ENCODE measurements around the gene PRCP.

Gene PRCP

GRCh38 chr11:82907371-82907770 lies 7.1 kb upstream of the PRCP start:
- Histone ChIP-seq H3K27ac (ENCODE audit: low read length) (no peak overlapping the region), H3K9me3 (ENCODE audit: control insufficient read depth, insufficient read depth, low read length) (no peaks in the 10 kb centered on the region), H3K4me1 (ENCODE audit: control insufficient read depth, insufficient read depth, low read length) (peaks cover 4% of the 10 kb centered on the region), H3K27me3 (ENCODE audit: control insufficient read depth, insufficient read depth, low read length) (no peaks in the 10 kb centered on the region), H3K4me3 (ENCODE audit: low read length) (no peak overlapping the region), H3K36me3 (ENCODE audit: control insufficient read depth, insufficient read depth, low read length) (no peaks in the 10 kb centered on the region; the same call in 1 of the 2 replicates)
- no CpG with 5 or more reads among the region's 5 CpGs for WGBS (ENCODE audit: insufficient coverage, insufficient read length)
- DNase-seq (ENCODE audit: low read depth, low spot score) = no peak

DNA sequence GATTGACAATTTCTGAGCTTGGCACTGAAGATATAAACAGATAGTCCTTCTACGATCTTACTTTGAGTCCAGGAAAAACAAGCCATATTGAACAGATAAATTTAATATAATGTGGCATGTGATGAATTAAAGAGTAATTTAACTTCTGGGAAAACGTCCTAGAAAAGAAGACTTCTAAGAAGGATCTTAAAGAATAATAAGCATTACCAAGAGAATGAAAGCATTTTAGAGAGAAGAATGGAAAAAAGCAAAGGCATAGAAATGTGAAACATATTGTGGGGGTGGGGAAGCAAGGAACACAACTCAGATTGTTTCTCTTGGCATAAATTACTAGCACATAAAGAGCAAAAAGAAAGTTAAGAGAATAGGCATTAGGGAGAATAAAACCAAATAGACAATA lies 6.7 kb upstream of the PRCP start:
- no CpG with 5 or more reads among the region's 2 CpGs for WGBS (ENCODE audit: insufficient coverage, insufficient read length)
- H3K4me1 ChIP-seq (ENCODE audit: control insufficient read depth, insufficient read depth, low read length) = peaks cover 4% of the 10 kb centered on the region
- H3K27me3 ChIP-seq (ENCODE audit: control insufficient read depth, insufficient read depth, low read length) = no peaks in the 10 kb centered on the region
- no peaks in the 10 kb centered on the region; the same call in 1 of the 2 replicates for H3K36me3 ChIP-seq (ENCODE audit: control insufficient read depth, insufficient read depth, low read length)
- no peak for DNase-seq (ENCODE audit: low read depth, low spot score)
- no peaks in the 10 kb centered on the region for H3K9me3 ChIP-seq (ENCODE audit: control insufficient read depth, insufficient read depth, low read length)
- H3K4me3 ChIP-seq (ENCODE audit: low read length) = no peak overlapping the region
- H3K27ac ChIP-seq (ENCODE audit: low read length) = no peak overlapping the region

- no CpG with 5 or more reads among the region's 1 CpG for WGBS (ENCODE audit: insufficient coverage, insufficient read length)
- DNase-seq (ENCODE audit: low read depth, low spot score) = no peak
- H3K4me1 ChIP-seq (ENCODE audit: control insufficient read depth, insufficient read depth, low read length) = peaks cover 4% of the 10 kb centered on the region
Observed at GRCh38 chr11:82906236-82906635, 6.0 kb upstream of the PRCP start.

DNA sequence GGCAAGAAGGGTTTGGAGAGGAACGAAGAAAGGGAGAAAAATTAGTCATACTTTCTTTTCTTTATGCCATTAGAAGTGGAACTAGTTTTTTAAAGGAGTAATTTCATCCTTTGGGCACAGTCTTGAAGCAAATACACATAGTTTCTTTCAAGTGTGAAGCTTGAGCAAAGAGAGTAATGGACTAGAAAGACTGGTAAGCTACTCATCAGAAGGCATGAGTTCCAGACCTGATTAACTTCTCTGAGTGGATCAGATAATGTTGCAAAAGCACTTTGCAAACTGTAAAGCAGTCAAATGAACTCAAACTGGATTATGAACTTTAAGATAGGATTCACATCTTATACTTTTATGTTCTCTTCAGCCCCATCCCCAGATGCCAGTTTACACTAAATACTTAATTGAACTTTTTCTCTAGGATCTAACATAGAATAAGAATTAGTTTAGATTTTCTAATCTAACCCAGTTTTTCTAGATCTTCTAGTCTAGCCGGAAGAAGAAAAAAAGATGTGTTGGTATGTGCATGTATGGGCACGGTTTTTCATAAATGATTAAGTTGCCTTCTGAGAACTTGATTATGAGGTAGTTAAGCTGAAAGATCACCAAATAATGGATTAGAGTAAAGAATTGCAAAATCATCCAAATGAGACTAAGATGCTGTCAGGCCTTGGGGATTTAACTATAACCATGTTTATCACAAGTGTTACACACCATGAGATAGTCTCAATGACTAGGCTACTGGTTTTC lies 3.8 kb upstream of the PRCP start:
- Histone ChIP-seq H3K27ac (ENCODE audit: low read length) (no peak overlapping the region), H3K4me1 (ENCODE audit: control insufficient read depth, insufficient read depth, low read length) (peaks cover 4% of the 10 kb centered on the region), H3K36me3 (ENCODE audit: control insufficient read depth, insufficient read depth, low read length) (no peaks in the 10 kb centered on the region), H3K9me3 (ENCODE audit: control insufficient read depth, insufficient read depth, low read length) (no peaks in the 10 kb centered on the region), H3K27me3 (ENCODE audit: control insufficient read depth, insufficient read depth, low read length) (no peaks in the 10 kb centered on the region), H3K4me3 (ENCODE audit: low read length) (no peak overlapping the region)
- DNase-seq (ENCODE audit: low read depth, low spot score) = no peak
- no CpG with 5 or more reads among the region's 3 CpGs for WGBS (ENCODE audit: insufficient coverage, insufficient read length)

More at GRCh38 chr11:82906236-82906635, 6.0 kb upstream of the PRCP start:
- H3K36me3 ChIP-seq (ENCODE audit: control insufficient read depth, insufficient read depth, low read length) = no peaks in the 10 kb centered on the region
- H3K4me3 ChIP-seq (ENCODE audit: low read length) = no peak overlapping the region
- no peak overlapping the region for H3K27ac ChIP-seq (ENCODE audit: low read length)
- no peaks in the 10 kb centered on the region for H3K9me3 ChIP-seq (ENCODE audit: control insufficient read depth, insufficient read depth, low read length)
- no peaks in the 10 kb centered on the region for H3K27me3 ChIP-seq (ENCODE audit: control insufficient read depth, insufficient read depth, low read length)

DNA sequence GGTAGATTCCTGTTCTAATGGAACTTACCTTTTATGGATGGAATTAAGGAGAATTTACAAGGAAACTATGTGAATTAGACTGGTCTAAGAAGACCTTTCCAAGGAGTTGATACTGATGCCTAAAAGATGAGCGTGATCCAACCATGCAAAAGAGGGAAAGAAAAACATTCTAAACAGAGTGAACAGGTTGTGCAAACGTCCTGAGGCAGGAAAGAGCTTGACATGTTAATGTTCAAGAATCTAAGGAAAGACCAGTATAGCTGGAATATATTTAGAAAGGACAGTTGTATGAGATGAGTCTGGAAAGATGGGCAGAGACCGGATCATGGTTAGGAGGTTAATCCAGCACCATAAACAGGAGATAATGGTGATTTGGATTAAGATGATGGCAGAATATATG lies 2.6 kb upstream of the PRCP start:
- Histone ChIP-seq H3K4me1 (ENCODE audit: control insufficient read depth, insufficient read depth, low read length) (no peaks in the 10 kb centered on the region; the same call in 1 of the 2 replicates), H3K27ac (ENCODE audit: low read length) (no peak overlapping the region), H3K27me3 (ENCODE audit: control insufficient read depth, insufficient read depth, low read length) (no peaks in the 10 kb centered on the region), H3K9me3 (ENCODE audit: control insufficient read depth, insufficient read depth, low read length) (no peaks in the 10 kb centered on the region), H3K4me3 (ENCODE audit: low read length) (no peak overlapping the region), H3K36me3 (ENCODE audit: control insufficient read depth, insufficient read depth, low read length) (no peaks in the 10 kb centered on the region)
- no peak for DNase-seq (ENCODE audit: low read depth, low spot score)
- no CpG with 5 or more reads among the region's 3 CpGs for WGBS (ENCODE audit: insufficient coverage, insufficient read length)

DNA sequence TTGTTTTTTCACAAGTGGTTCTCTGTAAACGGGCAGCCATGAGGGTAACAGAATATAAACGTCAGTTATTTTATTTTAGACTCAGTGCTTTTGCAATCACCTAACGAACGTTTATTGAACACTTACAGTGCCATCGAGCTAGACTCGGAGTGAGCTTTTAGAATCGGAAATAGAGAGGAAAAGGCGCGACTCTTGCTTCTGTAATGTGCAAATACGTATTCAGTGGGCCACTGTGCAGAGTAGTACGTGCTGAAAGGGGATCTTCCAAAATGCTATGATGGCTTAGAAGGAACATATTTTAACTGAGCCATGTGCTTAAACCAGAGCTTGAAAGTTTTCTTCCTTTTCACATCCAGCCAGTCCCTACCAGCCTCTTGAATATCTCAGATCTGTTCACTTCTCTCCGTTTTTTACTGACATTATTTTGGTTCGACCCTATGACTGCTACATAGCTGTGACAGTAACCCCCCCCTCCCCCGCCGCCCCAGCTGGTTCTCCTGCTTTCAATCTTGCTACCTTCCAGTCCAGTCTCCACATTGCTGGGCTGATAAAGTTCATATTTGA lies 1.8 kb upstream of the PRCP start:
- DNase-seq (ENCODE audit: low read depth, low spot score) = no peak
- Histone ChIP-seq H3K9me3 (ENCODE audit: control insufficient read depth, insufficient read depth, low read length) (no peaks in the 10 kb centered on the region), H3K4me1 (ENCODE audit: control insufficient read depth, insufficient read depth, low read length) (no peaks in the 10 kb centered on the region), H3K27me3 (ENCODE audit: control insufficient read depth, insufficient read depth, low read length) (no peaks in the 10 kb centered on the region), H3K4me3 (ENCODE audit: low read length) (peak overlapping the region; percentile 57; the same call in 1 of the 2 replicates), H3K36me3 (ENCODE audit: control insufficient read depth, insufficient read depth, low read length) (no peaks in the 10 kb centered on the region), H3K27ac (ENCODE audit: low read length) (no peak overlapping the region)
- no CpG with 5 or more reads among the region's 15 CpGs for WGBS (ENCODE audit: insufficient coverage, insufficient read length)

DNA sequence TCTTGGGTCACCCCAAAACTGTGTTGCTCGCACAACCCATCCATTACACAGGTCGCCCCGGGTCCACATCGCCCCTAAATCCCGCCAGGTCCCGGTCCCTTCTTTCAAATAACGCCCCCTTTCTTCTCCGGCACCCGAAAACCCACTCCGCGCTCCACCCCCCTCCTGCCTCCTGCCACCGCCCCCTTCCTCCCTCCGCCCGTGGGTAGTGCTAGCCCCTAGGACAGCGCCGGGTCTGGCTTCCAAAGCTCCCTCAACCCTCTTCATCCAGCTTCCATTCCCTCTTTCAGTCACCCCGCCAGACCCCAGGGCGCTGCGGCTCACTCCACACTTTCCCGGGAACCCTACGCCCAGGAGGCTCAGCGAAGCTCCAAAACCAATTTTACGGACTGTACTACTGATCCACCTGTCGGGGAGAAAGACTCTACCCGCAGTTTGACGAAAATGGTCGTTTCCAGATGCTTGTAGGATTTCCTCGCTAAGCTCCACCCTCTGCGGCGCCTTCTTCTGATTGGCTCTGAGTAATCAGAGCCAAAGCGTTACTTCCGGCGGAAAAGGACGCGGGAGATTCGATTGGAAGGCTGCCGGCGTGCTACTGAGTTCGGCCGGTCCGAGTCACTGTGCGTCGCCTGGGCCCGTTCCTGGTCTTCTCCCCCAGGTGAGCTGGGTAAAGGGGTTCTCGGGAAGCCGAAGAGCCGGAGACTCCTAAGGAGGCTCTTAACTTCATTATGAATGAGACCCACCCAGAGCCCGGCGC lies 1.1 kb upstream of the PRCP start, which contains the start of gene DDIAS:
Gene DDIAS, plus strand, starts transcription at position 572 of the 757 bp plus-strand sequence. CDS start 13,003 bp downstream, outside the sequence.
- Histone ChIP-seq H3K27ac (ENCODE audit: low read length) (no peak within 1 kb of the TSS), H3K9me3 (ENCODE audit: control insufficient read depth, insufficient read depth, low read length) (no peaks in the 10 kb centered on the region), H3K36me3 (ENCODE audit: control insufficient read depth, insufficient read depth, low read length) (no peaks in the 10 kb centered on the region), H3K27me3 (ENCODE audit: control insufficient read depth, insufficient read depth, low read length) (no peaks in the 10 kb centered on the region), H3K4me1 (ENCODE audit: control insufficient read depth, insufficient read depth, low read length) (no peaks in the 10 kb centered on the region), H3K4me3 (ENCODE audit: low read length) (peak within 1 kb of the TSS; percentile 74)
- no CpG with 5 or more reads among the region's 49 CpGs for WGBS (ENCODE audit: insufficient coverage, insufficient read length)
- peak; percentile 98 for DNase-seq (ENCODE audit: low read depth, low spot score)

- Histone ChIP-seq H3K27me3 (ENCODE audit: control insufficient read depth, insufficient read depth, low read length) (no peaks in the 10 kb centered on the region), H3K4me1 (ENCODE audit: control insufficient read depth, insufficient read depth, low read length) (no peaks in the 10 kb centered on the region), H3K9me3 (ENCODE audit: control insufficient read depth, insufficient read depth, low read length) (no peaks in the 10 kb centered on the region), H3K4me3 (ENCODE audit: low read length) (peak overlapping the region; percentile 74; the same call in 1 of the 2 replicates), H3K27ac (ENCODE audit: low read length) (no peak overlapping the region), H3K36me3 (ENCODE audit: control insufficient read depth, insufficient read depth, low read length) (no peaks in the 10 kb centered on the region)
- no peak for DNase-seq (ENCODE audit: low read depth, low spot score)
- WGBS (ENCODE audit: insufficient coverage, insufficient read length) = no CpG with 5 or more reads among the region's 11 CpGs
Observed at GRCh38 chr11:82899957-82900276, 313 bp downstream of the PRCP start.

GRCh38 chr11:82899186-82899820 lies 927 bp downstream of the PRCP start:
- Histone ChIP-seq H3K4me1 (ENCODE audit: control insufficient read depth, insufficient read depth, low read length) (no peaks in the 10 kb centered on the region), H3K9me3 (ENCODE audit: control insufficient read depth, insufficient read depth, low read length) (no peaks in the 10 kb centered on the region), H3K27me3 (ENCODE audit: control insufficient read depth, insufficient read depth, low read length) (no peaks in the 10 kb centered on the region), H3K27ac (ENCODE audit: low read length) (no peak overlapping the region), H3K36me3 (ENCODE audit: control insufficient read depth, insufficient read depth, low read length) (no peaks in the 10 kb centered on the region), H3K4me3 (ENCODE audit: low read length) (peak overlapping the region; percentile 19; the same call in 1 of the 2 replicates)
- DNase-seq (ENCODE audit: low read depth, low spot score) = no peak
- no CpG with 5 or more reads among the region's 3 CpGs for WGBS (ENCODE audit: insufficient coverage, insufficient read length)

DNA sequence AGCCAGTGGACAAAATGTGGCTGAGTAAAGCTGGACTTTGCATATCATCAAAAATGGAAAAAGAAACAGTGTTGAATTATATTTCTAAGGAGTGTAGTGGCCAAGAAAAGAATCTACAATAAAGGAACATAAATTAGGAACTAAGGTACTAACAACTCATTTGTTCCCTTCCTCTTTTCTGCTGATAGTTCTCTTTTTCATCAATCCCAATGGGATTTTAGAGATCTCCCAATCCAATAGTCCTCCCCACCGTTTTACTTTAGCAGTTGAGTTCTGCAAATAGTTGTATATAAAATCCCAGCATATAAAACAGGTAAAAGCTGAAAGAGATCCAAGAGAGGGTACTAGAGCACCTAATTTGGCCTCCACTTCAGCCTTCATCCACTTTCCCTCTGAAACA lies 2.0 kb downstream of the PRCP start:
- no peaks in the 10 kb centered on the region for H3K4me1 ChIP-seq (ENCODE audit: control insufficient read depth, insufficient read depth, low read length)
- WGBS (ENCODE audit: insufficient coverage, insufficient read length) = no CpG with 5 or more reads among the region's 1 CpG
- H3K4me3 ChIP-seq (ENCODE audit: low read length) = no peak overlapping the region
- H3K27me3 ChIP-seq (ENCODE audit: control insufficient read depth, insufficient read depth, low read length) = no peaks in the 10 kb centered on the region
- no peak for DNase-seq (ENCODE audit: low read depth, low spot score)
- H3K9me3 ChIP-seq (ENCODE audit: control insufficient read depth, insufficient read depth, low read length) = no peaks in the 10 kb centered on the region
- no peak overlapping the region for H3K27ac ChIP-seq (ENCODE audit: low read length)
- no peaks in the 10 kb centered on the region for H3K36me3 ChIP-seq (ENCODE audit: control insufficient read depth, insufficient read depth, low read length)
